ENCODE measurements around the gene SLC6A17. TPM values are rescaled to one million over a fixed set of nuclear protein-coding genes. Genes with fewer than 3 reads are reported as not detected.
A peak's percentile ranks its signal among the peaks of the same experiment; 100 is the strongest.

SLC6A17 gene
- polyA plus RNA-seq, 3 donors = not detected

- Histone ChIP-seq H4K20me1 (ENCODE audit: insufficient read depth, low read length) (no peaks in the 10 kb centered on the region), H3K9ac (ENCODE audit: insufficient read depth, low read length, poor library complexity, severe bottlenecking) (no peak overlapping the region), H2AFZ (ENCODE audit: insufficient read depth, low read depth, low read length, poor library complexity, severe bottlenecking) (no peak overlapping the region), H3K4me2 (replicated peaks; ENCODE audit: extremely low read depth, low read length, poor library complexity, severe bottlenecking) (no peak overlapping the region), H3K4me3 (replicated peaks in 1 of 3; ENCODE audit: low read depth in 2 of 3, low read length in 3 of 3) (no peak overlapping the region), H3K9me3 (replicated peaks in 1 of 2; ENCODE audit: control insufficient read depth in 1 of 2, insufficient read depth in 1 of 2, low read length in 2 of 2) (no peaks in the 10 kb centered on the region), H3K27me3 (ENCODE audit: control insufficient read depth in 2 of 2, insufficient read depth in 2 of 2, low read length in 2 of 2) (peaks cover 10 to 48% of the 10 kb centered on the region in 2 donors), H3K27ac (ENCODE audit: low read depth in 1 of 2, low read length in 2 of 2) (no peak overlapping the region), H3K36me3 (replicated peaks in 1 of 2; ENCODE audit: control insufficient read depth in 1 of 2, insufficient read depth in 2 of 2, low read length in 2 of 2) (no peaks in the 10 kb centered on the region), H3K4me1 (ENCODE audit: control insufficient read depth in 1 of 2, insufficient read depth in 2 of 2, low read length in 2 of 2) (no peaks in the 10 kb centered on the region), H3K79me2 (ENCODE audit: insufficient read depth, low read length) (no peaks in the 10 kb centered on the region)
- no peaks in the 10 kb centered on the region for H3K4me1 Mint-ChIP-seq
- WGBS (ENCODE audit: insufficient coverage) = no CpG with 5 or more reads among the region's 3 CpGs
- intact Hi-C loops (cut with micrococcal nuclease) = no loop called here
- no peak overlapping the region for H3K4me3 Mint-ChIP-seq
- no peak for DNase-seq
- H3K27me3 Mint-ChIP-seq (ENCODE audit: low read depth in 3 of 3) = peaks cover 9 to 26% (median 11%) of the 10 kb centered on the region in 3 donors
- no peaks in the 10 kb centered on the region for H3K36me3 Mint-ChIP-seq
- H3K27ac Mint-ChIP-seq = peak overlapping the region in 1 of 7 donors; percentile 68
- peaks cover 0 to 1% (median 0%) of the 10 kb centered on the region in 7 donors for H3K9me3 Mint-ChIP-seq
- TF ChIP-seq, protein P1, sequence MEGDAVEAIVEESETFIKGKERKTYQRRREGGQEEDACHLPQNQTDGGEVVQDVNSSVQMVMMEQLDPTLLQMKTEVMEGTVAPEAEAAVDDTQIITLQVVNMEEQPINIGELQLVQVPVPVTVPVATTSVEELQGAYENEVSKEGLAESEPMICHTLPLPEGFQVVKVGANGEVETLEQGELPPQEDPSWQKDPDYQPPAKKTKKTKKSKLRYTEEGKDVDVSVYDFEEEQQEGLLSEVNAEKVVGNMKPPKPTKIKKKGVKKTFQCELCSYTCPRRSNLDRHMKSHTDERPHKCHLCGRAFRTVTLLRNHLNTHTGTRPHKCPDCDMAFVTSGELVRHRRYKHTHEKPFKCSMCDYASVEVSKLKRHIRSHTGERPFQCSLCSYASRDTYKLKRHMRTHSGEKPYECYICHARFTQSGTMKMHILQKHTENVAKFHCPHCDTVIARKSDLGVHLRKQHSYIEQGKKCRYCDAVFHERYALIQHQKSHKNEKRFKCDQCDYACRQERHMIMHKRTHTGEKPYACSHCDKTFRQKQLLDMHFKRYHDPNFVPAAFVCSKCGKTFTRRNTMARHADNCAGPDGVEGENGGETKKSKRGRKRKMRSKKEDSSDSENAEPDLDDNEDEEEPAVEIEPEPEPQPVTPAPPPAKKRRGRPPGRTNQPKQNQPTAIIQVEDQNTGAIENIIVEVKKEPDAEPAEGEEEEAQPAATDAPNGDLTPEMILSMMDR (IDR thresholded peaks at IDR 0.05) = no peak
Measured at GRCh38 chr1:110144366-110144765, 5.9 kb upstream of the SLC6A17 start.

GRCh38 chr1:110148961-110149360, 1.3 kb upstream of the SLC6A17 start:
- H3K4me1 ChIP-seq (ENCODE audit: control insufficient read depth in 1 of 2, insufficient read depth in 2 of 2, low read length in 2 of 2) = no peaks in the 10 kb centered on the region
- no peak overlapping the region for H2AFZ ChIP-seq (ENCODE audit: insufficient read depth, low read depth, low read length, poor library complexity, severe bottlenecking)
- no peak overlapping the region for H3K9ac ChIP-seq (ENCODE audit: insufficient read depth, low read length, poor library complexity, severe bottlenecking)
- no peak overlapping the region for H3K4me3 ChIP-seq (replicated peaks in 1 of 3; ENCODE audit: low read depth in 2 of 3, low read length in 3 of 3)
- H3K27ac Mint-ChIP-seq = no peak overlapping the region
- H3K27me3 ChIP-seq (ENCODE audit: control insufficient read depth in 2 of 2, insufficient read depth in 2 of 2, low read length in 2 of 2) = peaks cover 22 to 72% of the 10 kb centered on the region in 2 donors
- H3K79me2 ChIP-seq (ENCODE audit: insufficient read depth, low read length) = no peaks in the 10 kb centered on the region
- DNase-seq = no peak
- WGBS (ENCODE audit: insufficient coverage) = 100% methylated on average over 1 of the region's 4 CpGs
- no peaks in the 10 kb centered on the region for H4K20me1 ChIP-seq (ENCODE audit: insufficient read depth, low read length)
- no peaks in the 10 kb centered on the region for H3K36me3 ChIP-seq (replicated peaks in 1 of 2; ENCODE audit: control insufficient read depth in 1 of 2, insufficient read depth in 2 of 2, low read length in 2 of 2)
- intact Hi-C loops (cut with micrococcal nuclease) = no loop called here
- H3K9me3 Mint-ChIP-seq = peaks cover 0 to 5% (median 0%) of the 10 kb centered on the region in 7 donors
- TF ChIP-seq, protein P1 (IDR thresholded peaks at IDR 0.05) = no peak
- peak overlapping the region in 1 of 2 donors; percentile 59 for H3K4me3 Mint-ChIP-seq
- peaks cover 0 to 3% of the 10 kb centered on the region in 2 donors for H3K9me3 ChIP-seq (replicated peaks in 1 of 2; ENCODE audit: control insufficient read depth in 1 of 2, insufficient read depth in 1 of 2, low read length in 2 of 2)
- H3K27me3 Mint-ChIP-seq (ENCODE audit: low read depth in 3 of 3) = peaks cover 6 to 54% (median 28%) of the 10 kb centered on the region in 3 donors
- no peak overlapping the region for H3K27ac ChIP-seq (ENCODE audit: low read depth in 1 of 2, low read length in 2 of 2)
- no peaks in the 10 kb centered on the region for H3K36me3 Mint-ChIP-seq
- H3K4me1 Mint-ChIP-seq = no peaks in the 10 kb centered on the region
- H3K4me2 ChIP-seq (replicated peaks; ENCODE audit: extremely low read depth, low read length, poor library complexity, severe bottlenecking) = no peak overlapping the region
